Loucy (cell line): ENCODE measurements around the gene FPR1.
A peak's percentile ranks its signal among the peaks of the same experiment; 100 is the strongest.

Experiments
- H2AFZ ChIP-seq: fragments of 200-600 bp; sonication (generic); 2 replicates; pipeline ENCODE4 v1.6.0; 2016; ENCODE audit warnings: antibody characterized with exemption, mild to moderate bottlenecking, low read length, moderate library complexity
- H3F3A ChIP-seq: fragments of 200-600 bp; 2 replicates; pipeline ENCODE4 v1.6.0; 2016; ENCODE audit warnings: antibody characterized with exemption, low read depth, mild to moderate bottlenecking
- H3K27me3 ChIP-seq: fragments of 200-600 bp; sonication (generic); 2 replicates; pipeline ENCODE4 v1.6.1; 2014; ENCODE audit warnings: low read length, mild to moderate bottlenecking; ENCODE audit not compliant: insufficient read depth, poor library complexity, severe bottlenecking
- H3K36me3 ChIP-seq: fragments of 200-600 bp; sonication (generic); 2 replicates; pipeline ENCODE4 v1.6.1; 2016; ENCODE audit warnings: low read length; ENCODE audit not compliant: insufficient read depth
- H3K4me1 ChIP-seq: fragments of 200-600 bp; sonication (generic); 2 replicates; pipeline ENCODE4 v1.5.1; 2014; ENCODE audit warnings: low read length, mild to moderate bottlenecking; ENCODE audit not compliant: insufficient read depth, poor library complexity, severe bottlenecking
- H3K4me2 ChIP-seq: fragments of 200-600 bp; sonication (generic); 2 replicates; pipeline ENCODE4 v1.6.0; 2014; ENCODE audit warnings: antibody characterized with exemption, low read length, low read depth, mild to moderate bottlenecking; ENCODE audit not compliant: poor library complexity, severe bottlenecking
- H3K4me3 ChIP-seq: fragments of 200-600 bp; sonication (generic); 2 replicates; pipeline ENCODE4 v1.5.1; 2014; ENCODE audit warnings: low read length, mild to moderate bottlenecking, mixed read lengths; ENCODE audit not compliant: poor library complexity, severe bottlenecking
- H3K79me2 ChIP-seq: fragments of 200-600 bp; sonication (generic); 2 replicates; pipeline ENCODE4 v1.6.1; 2014; ENCODE audit warnings: low read length; ENCODE audit not compliant: insufficient read depth
- H3K9ac ChIP-seq: fragments of 200-600 bp; sonication (generic); 2 replicates; pipeline ENCODE4 v1.6.0; 2014; ENCODE audit warnings: mild to moderate bottlenecking, low read depth, low read length, moderate library complexity; ENCODE audit not compliant: poor library complexity, severe bottlenecking
- H3K9me2 ChIP-seq: fragments of 200-600 bp; sonication (generic); replicated peaks from 2 replicates; pipeline ENCODE4 v1.6.1; 2016; ENCODE audit warnings: low read depth, low read length, mixed read lengths
- H3K9me3 ChIP-seq: fragments of 200-600 bp; sonication (generic); 2 replicates; pipeline ENCODE4 v1.6.1; 2014; ENCODE audit warnings: mild to moderate bottlenecking, antibody characterized with exemption, low read length, low read depth; ENCODE audit not compliant: insufficient read depth
- H4K20me1 ChIP-seq: fragments of 200-600 bp; sonication (generic); 2 replicates; pipeline ENCODE4 v1.6.0; 2014; ENCODE audit warnings: antibody characterized with exemption, low read length, mild to moderate bottlenecking; ENCODE audit not compliant: insufficient read depth, poor library complexity, severe bottlenecking
- EZH2phosphoT487 ChIP-seq: fragments of 200-600 bp; IDR thresholded peaks from 2 replicates; pipeline ENCODE4 v1.6.1; 2018; ENCODE audit warnings: antibody characterized with exemption, mild to moderate bottlenecking, moderate library complexity, borderline replicate concordance
- TF ChIP-seq, protein P1 (sequence below): fragments of 200-600 bp; sonication (generic); conservative IDR thresholded peaks from 2 replicates; pipeline ENCODE4 v1.5.1; 2014; ENCODE audit warnings: mild to moderate bottlenecking, antibody characterized with exemption, low read length

Gene FPR1

DNA sequence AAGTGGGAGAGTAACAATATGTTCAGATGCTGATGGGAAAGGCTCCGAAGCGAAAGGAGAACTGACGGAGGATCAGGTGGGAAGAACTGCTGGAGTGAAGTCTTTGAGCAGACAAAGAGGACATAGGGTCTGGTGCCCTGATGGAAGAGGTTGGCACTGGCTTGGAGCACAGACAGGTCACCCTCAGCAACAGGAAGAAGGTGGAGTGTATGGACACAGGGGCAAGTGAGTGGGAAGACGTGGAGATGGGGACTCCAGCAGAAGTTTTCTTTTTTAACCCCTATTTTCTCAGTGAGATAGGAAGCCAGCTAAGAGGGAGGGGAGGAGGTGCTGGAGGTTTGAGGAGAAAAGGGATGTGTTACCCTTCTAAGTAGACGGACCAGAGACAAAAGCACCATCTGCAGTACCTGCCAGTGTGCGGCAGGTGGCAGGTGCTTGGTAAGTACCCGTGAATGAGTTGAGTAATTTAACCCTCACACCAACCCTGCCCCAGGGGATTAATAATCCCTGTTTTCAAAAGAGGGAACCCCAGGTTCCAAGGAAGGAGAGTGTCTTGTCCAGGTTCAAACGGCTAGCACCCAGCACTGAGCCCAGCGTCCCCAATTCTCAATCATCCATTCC is 39.1 kb downstream of the FPR1 start:
- Histone ChIP-seq H3K4me2 (no peak overlapping the region), H3K36me3 (no peaks in the 10 kb centered on the region), H3K79me2 (no peaks in the 10 kb centered on the region), H3K4me1 (no peaks in the 10 kb centered on the region), H4K20me1 (no peaks in the 10 kb centered on the region), H3K27me3 (no peaks in the 10 kb centered on the region), H3K4me3 (no peak overlapping the region), H3F3A (no peaks in the 10 kb centered on the region), H3K9ac (no peak overlapping the region), H2AFZ (no peak overlapping the region), H3K9me2 (no peaks in the 10 kb centered on the region), H3K9me3 (no peaks in the 10 kb centered on the region)
- TF ChIP-seq EZH2phosphoT487: no peak
- TF ChIP-seq, protein P1, sequence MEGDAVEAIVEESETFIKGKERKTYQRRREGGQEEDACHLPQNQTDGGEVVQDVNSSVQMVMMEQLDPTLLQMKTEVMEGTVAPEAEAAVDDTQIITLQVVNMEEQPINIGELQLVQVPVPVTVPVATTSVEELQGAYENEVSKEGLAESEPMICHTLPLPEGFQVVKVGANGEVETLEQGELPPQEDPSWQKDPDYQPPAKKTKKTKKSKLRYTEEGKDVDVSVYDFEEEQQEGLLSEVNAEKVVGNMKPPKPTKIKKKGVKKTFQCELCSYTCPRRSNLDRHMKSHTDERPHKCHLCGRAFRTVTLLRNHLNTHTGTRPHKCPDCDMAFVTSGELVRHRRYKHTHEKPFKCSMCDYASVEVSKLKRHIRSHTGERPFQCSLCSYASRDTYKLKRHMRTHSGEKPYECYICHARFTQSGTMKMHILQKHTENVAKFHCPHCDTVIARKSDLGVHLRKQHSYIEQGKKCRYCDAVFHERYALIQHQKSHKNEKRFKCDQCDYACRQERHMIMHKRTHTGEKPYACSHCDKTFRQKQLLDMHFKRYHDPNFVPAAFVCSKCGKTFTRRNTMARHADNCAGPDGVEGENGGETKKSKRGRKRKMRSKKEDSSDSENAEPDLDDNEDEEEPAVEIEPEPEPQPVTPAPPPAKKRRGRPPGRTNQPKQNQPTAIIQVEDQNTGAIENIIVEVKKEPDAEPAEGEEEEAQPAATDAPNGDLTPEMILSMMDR: peak; percentile 65

DNA sequence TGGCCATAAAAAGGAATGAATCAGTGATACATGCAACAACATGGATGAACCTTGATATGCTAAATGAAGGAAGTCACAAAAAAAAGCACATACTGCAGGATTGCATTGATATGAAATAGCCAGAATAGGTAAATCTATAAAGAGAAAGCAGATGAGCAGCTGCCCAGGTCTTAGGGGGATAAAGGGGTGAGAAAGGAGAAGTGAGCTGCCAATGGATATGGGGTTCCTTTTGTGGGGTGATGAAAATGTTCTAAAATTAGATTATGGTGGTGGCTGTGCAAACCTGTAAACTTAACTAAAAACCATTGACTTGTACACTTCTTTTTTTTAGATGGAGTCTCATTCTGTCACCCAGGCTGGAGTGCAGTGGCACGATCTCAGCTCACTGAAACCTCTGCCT is 40.0 kb downstream of the FPR1 start:
- no peaks in the 10 kb centered on the region for H3K27me3 ChIP-seq
- H2AFZ ChIP-seq: no peak overlapping the region

DNA sequence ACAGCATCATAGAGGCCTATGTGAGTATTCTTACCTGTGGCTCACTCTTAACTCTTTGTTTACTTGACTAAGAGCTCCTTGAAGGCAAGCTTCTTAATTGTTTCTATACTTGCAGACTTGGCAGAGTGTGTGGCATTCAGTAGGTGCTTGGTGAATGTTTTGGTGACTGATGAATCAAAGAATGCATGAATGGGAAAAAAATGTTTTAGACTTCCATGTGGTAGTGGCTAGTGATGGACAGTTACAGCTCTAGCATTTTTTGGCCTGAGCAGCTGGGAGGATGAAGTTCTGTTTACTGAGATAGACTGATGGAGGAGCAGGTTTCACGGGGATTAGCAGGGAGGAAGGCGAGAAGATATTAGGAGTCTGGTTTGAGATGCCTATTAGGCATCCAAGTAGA is 41.5 kb downstream of the FPR1 start:
- no peak for TF ChIP-seq EZH2phosphoT487
- TF ChIP-seq, protein P1: no peak
- Histone ChIP-seq H3K27me3 (no peaks in the 10 kb centered on the region), H3K4me3 (no peak overlapping the region), H3K36me3 (no peaks in the 10 kb centered on the region), H3K9ac (no peak overlapping the region), H3K79me2 (peaks cover 3% of the 10 kb centered on the region), H2AFZ (no peak overlapping the region), H4K20me1 (no peaks in the 10 kb centered on the region), H3K9me3 (no peaks in the 10 kb centered on the region), H3K9me2 (no peaks in the 10 kb centered on the region), H3K4me2 (no peak overlapping the region), H3F3A (no peaks in the 10 kb centered on the region), H3K4me1 (no peaks in the 10 kb centered on the region)

More for the DNA sequence above, 40.0 kb downstream of the FPR1 start:
- no peak overlapping the region for H3K4me3 ChIP-seq
- no peak for TF ChIP-seq EZH2phosphoT487
- TF ChIP-seq, protein P1: no peak
- H3K9me3 ChIP-seq: no peaks in the 10 kb centered on the region
- no peak overlapping the region for H3K9ac ChIP-seq
- no peak overlapping the region for H3K4me2 ChIP-seq
- no peaks in the 10 kb centered on the region for H4K20me1 ChIP-seq
- no peaks in the 10 kb centered on the region for H3K9me2 ChIP-seq
- no peaks in the 10 kb centered on the region for H3K79me2 ChIP-seq
- no peaks in the 10 kb centered on the region for H3F3A ChIP-seq
- no peaks in the 10 kb centered on the region for H3K4me1 ChIP-seq
- no peaks in the 10 kb centered on the region for H3K36me3 ChIP-seq
